ENCODE results near the gene PHF20.
"Not testable (repeated sequence)": the region's sequence is repeated elsewhere in the genome, so short reads cannot be mapped to it uniquely, and the experiment has no call there.

The PHF20 gene

GRCh38 chr20:35768731-35769664 lies 2.8 kb upstream of the PHF20 start:
- peak; percentile 46 to 94 (median 78) for DNase-seq
- intact Hi-C loops (cut with DNase I) = no loop called here

GRCh38 chr20:35771367-35771688 lies 487 bp upstream of the PHF20 start:
- intact Hi-C loops (cut with DNase I) = loop anchor here (5.0 kb wide), 1 partner anchor 34 kb away; no protein-coding TSS in a partner anchor
- DNase-seq = peak in 1 of 42 donors; percentile 2

- no peak for DNase-seq
- intact Hi-C loops (cut with DNase I) = loop anchor here (5.0 kb wide), 1 partner anchor 35 kb away; no protein-coding TSS in a partner anchor
Measured at GRCh38 chr20:35772563-35773058, 796 bp downstream of the PHF20 start.

GRCh38 chr20:35773154-35773751 lies 1.4 kb downstream of the PHF20 start:
- intact Hi-C loops (cut with DNase I) = loop anchor here (5.0 kb wide), 1 partner anchor 36 kb away; no protein-coding TSS in a partner anchor
- peak in 15 of 42 donors; percentile 4 to 47 (median 25) for DNase-seq

GRCh38 chr20:35774391-35774790 lies 2.6 kb downstream of the PHF20 start:
- intact Hi-C loops (cut with DNase I) = loop anchor here (5.0 kb wide), 1 partner anchor 37 kb away; no protein-coding TSS in a partner anchor
- DNase-seq = no peak

- DNase-seq = peak in 26 of 42 donors; percentile 18 to 77 (median 34)
- intact Hi-C loops (cut with DNase I) = no loop called here
Measured at GRCh38 chr20:35776513-35777101, 4.8 kb downstream of the PHF20 start.

GRCh38 chr20:35783811-35784210 lies 12.0 kb downstream of the PHF20 start:
- intact Hi-C loops (cut with DNase I); DNase-seq: not testable (repeated sequence)

GRCh38 chr20:35785541-35785940 lies 13.7 kb downstream of the PHF20 start:
- intact Hi-C loops (cut with DNase I); DNase-seq: not testable (repeated sequence)

GRCh38 chr20:35788796-35789195 lies 17.0 kb downstream of the PHF20 start:
- no peak for DNase-seq
- intact Hi-C loops (cut with DNase I) = no loop called here

- intact Hi-C loops (cut with DNase I) = no loop called here
- no peak for DNase-seq
Measured at GRCh38 chr20:35791097-35791496, 19.3 kb downstream of the PHF20 start.

GRCh38 chr20:35791821-35792220 lies 20.0 kb downstream of the PHF20 start:
- intact Hi-C loops (cut with DNase I) = no loop called here
- no peak for DNase-seq

GRCh38 chr20:35792740-35793139 lies 20.9 kb downstream of the PHF20 start:
- intact Hi-C loops (cut with DNase I) = no loop called here
- DNase-seq = no peak

- no peak for DNase-seq
- intact Hi-C loops (cut with DNase I) = no loop called here
Measured at GRCh38 chr20:35796571-35796970, 24.8 kb downstream of the PHF20 start.

- intact Hi-C loops (cut with DNase I) = no loop called here
- DNase-seq = no peak
Measured at GRCh38 chr20:35801865-35802264, 30.1 kb downstream of the PHF20 start.

GRCh38 chr20:35806075-35806474 lies 34.3 kb downstream of the PHF20 start:
- intact Hi-C loops (cut with DNase I) = no loop called here
- no peak for DNase-seq

GRCh38 chr20:35807877-35808276 lies 36.1 kb downstream of the PHF20 start:
- DNase-seq = no peak
- intact Hi-C loops (cut with DNase I) = no loop called here

- intact Hi-C loops (cut with DNase I) = no loop called here
Measured at GRCh38 chr20:35820715-35821114, 48.9 kb downstream of the PHF20 start.

GRCh38 chr20:35821807-35822242 lies 50.0 kb downstream of the PHF20 start:
- DNase-seq = peak in 1 of 42 donors; percentile 15
- intact Hi-C loops (cut with DNase I) = no loop called here

More at GRCh38 chr20:35820715-35821114, 48.9 kb downstream of the PHF20 start:
- DNase-seq = peak in 1 of 42 donors; percentile 11

GRCh38 chr20:35823147-35823546 lies 51.3 kb downstream of the PHF20 start:
- no peak for DNase-seq
- intact Hi-C loops (cut with DNase I) = no loop called here

GRCh38 chr20:35823937-35824336 lies 52.1 kb downstream of the PHF20 start:
- DNase-seq = no peak
- intact Hi-C loops (cut with DNase I) = no loop called here

Measured in head of caudate nucleus (tissue), 42 donors.